CD14-positive monocyte (primary cell): ENCODE measurements around the gene SLC22A23. TPM values are rescaled to one million over a fixed set of nuclear protein-coding genes. Genes with fewer than 3 reads are reported as not detected.
A peak's percentile ranks its signal among the peaks of the same experiment; 100 is the strongest.

Experiments used
- DNase-seq, 3 donors: peaks; one replicate each; pipeline ENCODE4 v3.0.0-alpha.2; 2011 to 2022
- H2AFZ ChIP-seq: 2 replicates; pipeline ENCODE4 v1.6.0; 2012; ENCODE audit warnings: mild to moderate bottlenecking, low read depth, low read length, inconsistent platforms; ENCODE audit not compliant: insufficient read depth, poor library complexity, severe bottlenecking
- H3K27ac ChIP-seq, 2 donors: 1 replicate in 1 of 2; 2 replicates in 1 of 2; pipeline ENCODE4 v1.5.1; 2012 to 2013; ENCODE audit warnings: low read length in 2 of 2, control low read depth in 1 of 2, inconsistent platforms in 1 of 2, low read depth in 1 of 2, mild to moderate bottlenecking in 1 of 2
- H3K27me3 ChIP-seq, 2 donors: one replicate each; pipeline versions ENCODE4 v1.6.0 to v1.6.1; 2011 to 2013; ENCODE audit warnings: low read length in 2 of 2; ENCODE audit not compliant: control insufficient read depth in 2 of 2, insufficient read depth in 2 of 2
- H3K36me3 ChIP-seq, 2 donors: replicated peaks in 1 of 2; 1 replicate in 1 of 2; 2 replicates in 1 of 2; pipeline versions ENCODE4 v1.5.1 to v1.6.1; 2012 to 2013; ENCODE audit warnings: low read length in 2 of 2, control low read depth in 1 of 2, inconsistent platforms in 1 of 2, mild to moderate bottlenecking in 1 of 2; ENCODE audit not compliant: insufficient read depth in 2 of 2, control insufficient read depth in 1 of 2
- H3K4me1 ChIP-seq, 2 donors: 1 replicate in 1 of 2; 2 replicates in 1 of 2; pipeline versions ENCODE4 v1.5.1 to v1.6.1; 2012 to 2013; ENCODE audit warnings: low read length in 2 of 2, control low read depth in 1 of 2, inconsistent platforms in 1 of 2, mild to moderate bottlenecking in 1 of 2, moderate library complexity in 1 of 2; ENCODE audit not compliant: insufficient read depth in 2 of 2, control insufficient read depth in 1 of 2
- H3K4me2 ChIP-seq: replicated peaks from 2 replicates; pipeline ENCODE3; 2012; ENCODE audit warnings: low read length, moderate library complexity, mild to moderate bottlenecking; ENCODE audit not compliant: poor library complexity, severe bottlenecking; ENCODE audit errors: extremely low read depth
- H3K4me3 ChIP-seq, 3 experiments: fragments of 200-600 bp in 1 of 3; sonication (generic) in 1 of 3; replicated peaks in 1 of 3; 1 replicate in 2 of 3; 2 replicates in 1 of 3; pipeline ENCODE4 v1.5.1; 2011 to 2013; ENCODE audit warnings: low read length in 3 of 3, mild to moderate bottlenecking in 3 of 3, control low read depth in 2 of 3, low read depth in 2 of 3, inconsistent platforms in 1 of 3, moderate library complexity in 1 of 3
- H3K79me2 ChIP-seq: 2 replicates; pipeline ENCODE4 v1.6.0; 2012; ENCODE audit warnings: mild to moderate bottlenecking, control low read depth, inconsistent platforms, low read length, moderate library complexity; ENCODE audit not compliant: insufficient read depth
- H3K9ac ChIP-seq: 2 replicates; pipeline ENCODE4 v1.6.0; 2017; ENCODE audit warnings: low read length, mild to moderate bottlenecking; ENCODE audit not compliant: insufficient read depth, poor library complexity, severe bottlenecking
- H3K9me3 ChIP-seq, 2 donors: replicated peaks in 1 of 2; 1 replicate in 1 of 2; 2 replicates in 1 of 2; pipeline versions ENCODE4 v1.5.1 to v1.6.1; 2012 to 2013; ENCODE audit warnings: low read length in 2 of 2, control low read depth in 1 of 2; ENCODE audit not compliant: control insufficient read depth in 1 of 2, insufficient read depth in 1 of 2
- H4K20me1 ChIP-seq: 2 replicates; pipeline ENCODE4 v1.6.0; 2012; ENCODE audit warnings: mild to moderate bottlenecking, low read length, control low read depth, moderate library complexity; ENCODE audit not compliant: insufficient read depth
- H3K27ac Mint-ChIP-seq, 7 donors: one replicate each; pipeline ENCODE4 v1.8.0; 2020; ENCODE audit warnings: mild to moderate bottlenecking in 7 of 7, mixed read lengths in 7 of 7, moderate library complexity in 6 of 7, inconsistent platforms in 2 of 7
- H3K27me3 Mint-ChIP-seq, 3 donors: one replicate each; pipeline ENCODE4 v1.8.0; 2021 to 2022; ENCODE audit warnings: low read depth in 3 of 3, mild to moderate bottlenecking in 3 of 3, mixed read lengths in 3 of 3, moderate library complexity in 3 of 3, inconsistent platforms in 1 of 3
- H3K36me3 Mint-ChIP-seq, 2 donors: one replicate each; pipeline ENCODE4 v1.8.0; 2020; ENCODE audit warnings: mixed read lengths in 2 of 2, inconsistent platforms in 1 of 2, mild to moderate bottlenecking in 1 of 2
- H3K4me1 Mint-ChIP-seq: one replicate; pipeline ENCODE4 v1.8.0; 2020; ENCODE audit warnings: mild to moderate bottlenecking, mixed read lengths
- H3K4me3 Mint-ChIP-seq, 2 donors: one replicate each; pipeline ENCODE4 v1.8.0; 2020; ENCODE audit warnings: mild to moderate bottlenecking in 2 of 2, mixed read lengths in 2 of 2, moderate library complexity in 1 of 2
- H3K9me3 Mint-ChIP-seq, 7 donors: one replicate each; pipeline ENCODE4 v1.8.0; 2020 to 2022; ENCODE audit warnings: mixed read lengths in 7 of 7, mild to moderate bottlenecking in 6 of 7, moderate library complexity in 6 of 7, inconsistent platforms in 2 of 7
- WGBS: methylation state at CpG from one replicate; pipeline ENCODE4 v1.1.5; 2013; ENCODE audit warnings: missing lambda C conversion rate; ENCODE audit not compliant: insufficient coverage; 5-methylcytosine and 5-hydroxymethylcytosine counted together
- intact Hi-C, 2 donors: fragments of 100-400 bp; cut with micrococcal nuclease; formaldehyde crosslinking; loops; one replicate each; pipeline versions ENCODE4 v1.15.0 to v1.15.1; 2023
- polyA plus RNA-seq, 3 donors: library from polyadenylated mRNA; depleted of rRNA in 1 of 3; unstranded in 2 of 3; stranded (reverse) in 1 of 3; fragments of 300-500 nt in 2 of 3; fragments of >200 nt in 1 of 3; fragmentation: Illumina TruSeq in 2 of 3; gene quantifications; 1 replicate in 2 of 3; 2 replicates in 1 of 3; pipeline ENCODE4 v1.2.3, GENCODE V29; 2012 to 2021
- TF ChIP-seq, protein P1 (sequence below): fragments of 200-600 bp; IDR thresholded peaks from one replicate; pipeline ENCODE4 v1.8.0; 2022; ENCODE audit warnings: antibody characterized with exemption, mild to moderate bottlenecking

Gene SLC22A23
- polyA plus RNA-seq, 3 donors: 0.08 TPM; not detected in 2

DNA sequence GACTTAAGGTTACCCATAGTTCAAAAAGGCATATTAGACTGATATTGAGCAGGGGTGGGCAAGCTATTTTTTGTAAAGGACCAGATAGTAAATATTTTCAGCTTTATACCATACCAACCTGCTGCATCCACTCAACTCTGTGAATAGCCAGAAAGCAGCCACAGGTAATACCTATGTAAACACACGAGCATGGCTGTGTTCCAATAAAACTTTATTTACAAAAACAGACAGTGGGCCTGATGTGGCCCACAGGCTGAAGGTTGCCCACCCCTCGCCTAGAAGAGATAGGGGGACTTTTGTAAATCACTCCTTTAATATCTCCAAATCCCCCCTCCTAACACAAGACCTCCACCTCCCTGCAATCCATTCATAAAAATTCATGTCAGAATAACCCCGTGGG lies 133.7 kb downstream of the SLC22A23 start:
- Histone ChIP-seq H3K9me3 (no peaks in the 10 kb centered on the region), H3K27ac (no peak overlapping the region), H2AFZ (no peak overlapping the region), H3K27me3 (no peaks in the 10 kb centered on the region), H3K4me1 (no peaks in the 10 kb centered on the region), H3K4me2 (no peak overlapping the region), H3K79me2 (no peaks in the 10 kb centered on the region), H3K9ac (no peak overlapping the region), H3K36me3 (no peaks in the 10 kb centered on the region), H3K4me3 (no peak overlapping the region), H4K20me1 (no peaks in the 10 kb centered on the region)
- no peak for DNase-seq
- TF ChIP-seq, protein P1, sequence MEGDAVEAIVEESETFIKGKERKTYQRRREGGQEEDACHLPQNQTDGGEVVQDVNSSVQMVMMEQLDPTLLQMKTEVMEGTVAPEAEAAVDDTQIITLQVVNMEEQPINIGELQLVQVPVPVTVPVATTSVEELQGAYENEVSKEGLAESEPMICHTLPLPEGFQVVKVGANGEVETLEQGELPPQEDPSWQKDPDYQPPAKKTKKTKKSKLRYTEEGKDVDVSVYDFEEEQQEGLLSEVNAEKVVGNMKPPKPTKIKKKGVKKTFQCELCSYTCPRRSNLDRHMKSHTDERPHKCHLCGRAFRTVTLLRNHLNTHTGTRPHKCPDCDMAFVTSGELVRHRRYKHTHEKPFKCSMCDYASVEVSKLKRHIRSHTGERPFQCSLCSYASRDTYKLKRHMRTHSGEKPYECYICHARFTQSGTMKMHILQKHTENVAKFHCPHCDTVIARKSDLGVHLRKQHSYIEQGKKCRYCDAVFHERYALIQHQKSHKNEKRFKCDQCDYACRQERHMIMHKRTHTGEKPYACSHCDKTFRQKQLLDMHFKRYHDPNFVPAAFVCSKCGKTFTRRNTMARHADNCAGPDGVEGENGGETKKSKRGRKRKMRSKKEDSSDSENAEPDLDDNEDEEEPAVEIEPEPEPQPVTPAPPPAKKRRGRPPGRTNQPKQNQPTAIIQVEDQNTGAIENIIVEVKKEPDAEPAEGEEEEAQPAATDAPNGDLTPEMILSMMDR: no peak
- H3K27ac Mint-ChIP-seq: peak overlapping the region in 1 of 7 donors; percentile 53
- 100% methylated on average over 1 of the region's 3 CpGs for WGBS
- intact Hi-C loops: no loop called here
- peaks cover 4 to 13% (median 7%) of the 10 kb centered on the region in 3 donors for H3K27me3 Mint-ChIP-seq
- H3K4me1 Mint-ChIP-seq: peaks cover 5% of the 10 kb centered on the region
- no peaks in the 10 kb centered on the region for H3K36me3 Mint-ChIP-seq
- H3K9me3 Mint-ChIP-seq: peaks cover 0 to 2% (median 0%) of the 10 kb centered on the region in 7 donors
- H3K4me3 Mint-ChIP-seq: no peak overlapping the region

DNA sequence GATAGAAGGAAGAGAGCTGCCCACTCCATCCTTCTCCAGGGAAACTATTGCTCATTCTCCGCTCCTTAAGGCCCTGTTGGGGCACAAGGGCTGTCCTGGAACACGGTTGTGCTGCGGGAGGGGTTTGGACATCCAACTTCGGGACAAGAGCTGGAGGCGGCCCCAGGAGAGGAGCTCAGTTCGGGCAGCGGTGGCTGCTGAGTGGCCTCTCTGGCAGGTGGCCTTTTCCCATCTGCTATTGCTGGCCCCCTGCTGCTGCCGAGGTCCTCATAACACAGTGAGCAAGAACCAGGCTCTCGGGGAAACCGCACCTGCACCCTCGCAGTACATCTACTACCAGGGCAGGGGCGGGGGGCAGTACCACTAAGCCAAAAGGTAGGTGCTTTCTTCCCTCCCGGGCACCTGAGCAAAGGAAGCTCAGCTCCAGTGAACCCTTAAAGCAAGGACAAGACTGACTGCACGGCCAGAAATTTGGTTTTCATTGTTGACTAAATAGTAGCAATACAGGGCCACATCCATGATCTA lies 134.4 kb downstream of the SLC22A23 start:
- Mint-ChIP-seq H3K9me3 (peaks cover 0 to 2% (median 0%) of the 10 kb centered on the region in 7 donors), H3K36me3 (no peaks in the 10 kb centered on the region), H3K27ac (no peak overlapping the region), H3K27me3 (peaks cover 4 to 13% (median 9%) of the 10 kb centered on the region in 3 donors), H3K4me3 (no peak overlapping the region), H3K4me1 (peaks cover 5% of the 10 kb centered on the region)
- H3K4me3 ChIP-seq: no peak overlapping the region
- no peak overlapping the region for H2AFZ ChIP-seq
- H4K20me1 ChIP-seq: no peaks in the 10 kb centered on the region
- H3K4me1 ChIP-seq: no peaks in the 10 kb centered on the region
- H3K9ac ChIP-seq: no peak overlapping the region
- 97% methylated on average over 13 of the region's 14 CpGs for WGBS
- intact Hi-C loops: no loop called here
- no peak overlapping the region for H3K4me2 ChIP-seq
- TF ChIP-seq, protein P1: no peak
- no peaks in the 10 kb centered on the region for H3K79me2 ChIP-seq
- H3K27me3 ChIP-seq: no peaks in the 10 kb centered on the region
- no peak for DNase-seq
- H3K36me3 ChIP-seq: no peaks in the 10 kb centered on the region
- no peaks in the 10 kb centered on the region for H3K9me3 ChIP-seq
- H3K27ac ChIP-seq: no peak overlapping the region
